Measurements from ENCODE around the gene OR13C5.
"Not testable (repeated sequence)": the region's sequence is repeated elsewhere in the genome, so short reads cannot be mapped to it uniquely, and the experiment has no call there.

The OR13C5 gene

GRCh38 chr9:104608336-104608735 is 9.1 kb upstream of the OR13C5 start:
- DNase-seq (ENCODE audit: low read depth): peak; percentile 4
- H3K4me3 ChIP-seq (ENCODE audit: low read depth, low read length): no peak overlapping the region
- TF ChIP-seq CTCF (IDR thresholded peaks at IDR 0.05; ENCODE audit: low read depth, low read length) (no peak), MAX (IDR thresholded peaks at IDR 0.05; ENCODE audit: low read depth, low read length) (no peak), POLR2A (IDR thresholded peaks at IDR 0.05; ENCODE audit: extremely low read depth, insufficient read length) (no peak), MYC (IDR thresholded peaks at IDR 0.05; ENCODE audit: low read depth, low read length) (no peak)

- DNase-seq (ENCODE audit: low read depth): no peak
- TF ChIP-seq POLR2A (IDR thresholded peaks at IDR 0.05; ENCODE audit: extremely low read depth, insufficient read length) (no peak), MYC (IDR thresholded peaks at IDR 0.05; ENCODE audit: low read depth, low read length) (no peak), CTCF (IDR thresholded peaks at IDR 0.05; ENCODE audit: low read depth, low read length) (no peak), MAX (IDR thresholded peaks at IDR 0.05; ENCODE audit: low read depth, low read length) (no peak)
- H3K4me3 ChIP-seq (ENCODE audit: low read depth, low read length): no peak overlapping the region
Measured at GRCh38 chr9:104606152-104606551, 6.9 kb upstream of the OR13C5 start.

- DNase-seq (ENCODE audit: low read depth); H3K4me3 ChIP-seq (ENCODE audit: low read depth, low read length): not testable (repeated sequence)
Measured at GRCh38 chr9:104605527-104605926, 6.3 kb upstream of the OR13C5 start, which contains the start of gene OR13C2. Gene OR13C2 (minus strand): TSS chr9:104605627. CDS start chr9:104605627, 0 bp downstream.

GRCh38 chr9:104604801-104605200 is 5.6 kb upstream of the OR13C5 start:
- TF ChIP-seq MYC (IDR thresholded peaks at IDR 0.05; ENCODE audit: low read depth, low read length) (no peak), CTCF (IDR thresholded peaks at IDR 0.05; ENCODE audit: low read depth, low read length) (no peak), MAX (IDR thresholded peaks at IDR 0.05; ENCODE audit: low read depth, low read length) (no peak), POLR2A (IDR thresholded peaks at IDR 0.05; ENCODE audit: extremely low read depth, insufficient read length) (no peak)
- no peak for DNase-seq (ENCODE audit: low read depth)
- no peak overlapping the region for H3K4me3 ChIP-seq (ENCODE audit: low read depth, low read length)

GRCh38 chr9:104598749-104599148 is 464 bp downstream of the OR13C5 start:
- not testable (repeated sequence) for H3K4me3 ChIP-seq (ENCODE audit: low read depth, low read length)

GRCh38 chr9:104589626-104590025 is 9.6 kb downstream of the OR13C5 start:
- no peak overlapping the region for H3K4me3 ChIP-seq (ENCODE audit: low read depth, low read length)
- TF ChIP-seq MAX (IDR thresholded peaks at IDR 0.05; ENCODE audit: low read depth, low read length) (no peak), CTCF (IDR thresholded peaks at IDR 0.05; ENCODE audit: low read depth, low read length) (no peak), POLR2A (IDR thresholded peaks at IDR 0.05; ENCODE audit: extremely low read depth, insufficient read length) (no peak), MYC (IDR thresholded peaks at IDR 0.05; ENCODE audit: low read depth, low read length) (no peak)
- no peak for DNase-seq (ENCODE audit: low read depth)

More at GRCh38 chr9:104598749-104599148, 464 bp downstream of the OR13C5 start:
- not testable (repeated sequence) for DNase-seq (ENCODE audit: low read depth)

GRCh38 chr9:104586496-104587180 is 12.6 kb downstream of the OR13C5 start:
- no peak for TF ChIP-seq CTCF (IDR thresholded peaks at IDR 0.05; ENCODE audit: low read depth, low read length)
- TF ChIP-seq MYC (IDR thresholded peaks at IDR 0.05; ENCODE audit: low read depth, low read length): no peak
- no peak for TF ChIP-seq MAX (IDR thresholded peaks at IDR 0.05; ENCODE audit: low read depth, low read length)
- TF ChIP-seq POLR2A (IDR thresholded peaks at IDR 0.05; ENCODE audit: extremely low read depth, insufficient read length): no peak
- no peak for DNase-seq (ENCODE audit: low read depth)

More at GRCh38 chr9:104586496-104587180, 12.6 kb downstream of the OR13C5 start:
- H3K4me3 ChIP-seq (ENCODE audit: low read depth, low read length): no peak overlapping the region

Data from NB4 (cell line).